ENCODE data around the gene AGAP1.

The AGAP1 gene

GRCh38 chr2:235526166-235526565, 32.3 kb downstream of the AGAP1 start:
- TF ChIP-seq, protein P1, sequence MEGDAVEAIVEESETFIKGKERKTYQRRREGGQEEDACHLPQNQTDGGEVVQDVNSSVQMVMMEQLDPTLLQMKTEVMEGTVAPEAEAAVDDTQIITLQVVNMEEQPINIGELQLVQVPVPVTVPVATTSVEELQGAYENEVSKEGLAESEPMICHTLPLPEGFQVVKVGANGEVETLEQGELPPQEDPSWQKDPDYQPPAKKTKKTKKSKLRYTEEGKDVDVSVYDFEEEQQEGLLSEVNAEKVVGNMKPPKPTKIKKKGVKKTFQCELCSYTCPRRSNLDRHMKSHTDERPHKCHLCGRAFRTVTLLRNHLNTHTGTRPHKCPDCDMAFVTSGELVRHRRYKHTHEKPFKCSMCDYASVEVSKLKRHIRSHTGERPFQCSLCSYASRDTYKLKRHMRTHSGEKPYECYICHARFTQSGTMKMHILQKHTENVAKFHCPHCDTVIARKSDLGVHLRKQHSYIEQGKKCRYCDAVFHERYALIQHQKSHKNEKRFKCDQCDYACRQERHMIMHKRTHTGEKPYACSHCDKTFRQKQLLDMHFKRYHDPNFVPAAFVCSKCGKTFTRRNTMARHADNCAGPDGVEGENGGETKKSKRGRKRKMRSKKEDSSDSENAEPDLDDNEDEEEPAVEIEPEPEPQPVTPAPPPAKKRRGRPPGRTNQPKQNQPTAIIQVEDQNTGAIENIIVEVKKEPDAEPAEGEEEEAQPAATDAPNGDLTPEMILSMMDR (IDR thresholded peaks at IDR 0.05; ENCODE audit: poor library complexity, severe bottlenecking), result no peak
- Histone ChIP-seq H3K9me3 (ENCODE audit: severe bottlenecking) (no peaks in the 10 kb centered on the region), H3K27ac (ENCODE audit: poor library complexity, severe bottlenecking) (no peak overlapping the region), H3K4me1 (ENCODE audit: insufficient read depth, poor library complexity, severe bottlenecking) (peaks cover 8% of the 10 kb centered on the region), H3K27me3 (ENCODE audit: insufficient read depth, poor library complexity, severe bottlenecking) (no peaks in the 10 kb centered on the region), H3K36me3 (ENCODE audit: low read depth) (no peaks in the 10 kb centered on the region), H3K4me3 (ENCODE audit: severe bottlenecking) (no peak overlapping the region)
- ATAC-seq (ENCODE audit: low read depth) (no peak), DNase-seq (ENCODE audit: low spot score) (no peak)

DNA sequence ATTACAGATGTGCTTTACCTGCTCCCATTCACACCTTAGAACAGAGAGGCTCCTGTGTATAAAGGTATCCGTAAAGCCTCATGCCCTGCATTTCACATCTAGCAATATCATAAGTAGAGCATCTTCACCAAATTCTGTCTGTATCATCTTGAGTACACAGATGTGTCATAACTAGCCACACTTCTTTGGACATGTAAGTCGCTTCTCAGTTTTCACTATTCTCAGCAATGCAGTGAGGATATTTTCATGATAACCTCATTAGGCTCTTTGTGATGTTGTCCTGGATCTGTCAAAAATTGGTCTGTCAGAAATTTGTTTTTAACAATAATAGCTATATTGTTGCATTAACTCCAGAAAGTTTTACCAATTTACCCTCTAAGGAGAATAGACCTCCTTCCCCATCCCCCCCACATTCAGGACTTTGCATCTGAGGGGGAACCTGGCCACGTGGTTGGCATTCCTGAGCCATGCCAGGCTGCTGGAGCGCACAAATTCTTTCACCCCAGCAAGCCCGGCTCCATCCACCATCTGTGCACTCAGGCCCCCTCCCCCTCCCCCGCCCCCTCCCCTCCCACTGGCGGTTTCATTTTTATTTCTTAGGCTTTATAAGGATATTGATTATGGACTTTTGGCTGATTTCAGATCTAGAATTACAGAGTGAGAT, 34.1 kb downstream of the AGAP1 start:
- TF ChIP-seq, protein P1 (IDR thresholded peaks at IDR 0.05; ENCODE audit: poor library complexity, severe bottlenecking), result no peak
- no peaks in the 10 kb centered on the region for H3K4me1 ChIP-seq (ENCODE audit: insufficient read depth, poor library complexity, severe bottlenecking)
- H3K27ac ChIP-seq (ENCODE audit: poor library complexity, severe bottlenecking), result no peak overlapping the region
- H3K27me3 ChIP-seq (ENCODE audit: insufficient read depth, poor library complexity, severe bottlenecking), result no peaks in the 10 kb centered on the region
- H3K9me3 ChIP-seq (ENCODE audit: severe bottlenecking), result no peaks in the 10 kb centered on the region
- ATAC-seq (ENCODE audit: low read depth) (no peak; the same call in 2 of the 3 replicates), DNase-seq (ENCODE audit: low spot score) (no peak)
- no peaks in the 10 kb centered on the region for H3K36me3 ChIP-seq (ENCODE audit: low read depth)
- no peak overlapping the region for H3K4me3 ChIP-seq (ENCODE audit: severe bottlenecking)

GRCh38 chr2:235529621-235530020, 35.8 kb downstream of the AGAP1 start:
- H3K27me3 ChIP-seq (ENCODE audit: insufficient read depth, poor library complexity, severe bottlenecking), result no peaks in the 10 kb centered on the region
- no peaks in the 10 kb centered on the region for H3K36me3 ChIP-seq (ENCODE audit: low read depth)
- H3K4me3 ChIP-seq (ENCODE audit: severe bottlenecking), result no peak overlapping the region
- H3K9me3 ChIP-seq (ENCODE audit: severe bottlenecking), result no peaks in the 10 kb centered on the region
- ATAC-seq (ENCODE audit: low read depth) (no peak), DNase-seq (ENCODE audit: low spot score) (no peak)
- H3K4me1 ChIP-seq (ENCODE audit: insufficient read depth, poor library complexity, severe bottlenecking), result no peaks in the 10 kb centered on the region
- TF ChIP-seq, protein P1 (IDR thresholded peaks at IDR 0.05; ENCODE audit: poor library complexity, severe bottlenecking), result no peak
- H3K27ac ChIP-seq (ENCODE audit: poor library complexity, severe bottlenecking), result no peak overlapping the region

GRCh38 chr2:235530735-235531134, 36.9 kb downstream of the AGAP1 start:
- H3K27me3 ChIP-seq (ENCODE audit: insufficient read depth, poor library complexity, severe bottlenecking), result no peaks in the 10 kb centered on the region
- ATAC-seq (ENCODE audit: low read depth) (no peak), DNase-seq (ENCODE audit: low spot score) (no peak)

DNA sequence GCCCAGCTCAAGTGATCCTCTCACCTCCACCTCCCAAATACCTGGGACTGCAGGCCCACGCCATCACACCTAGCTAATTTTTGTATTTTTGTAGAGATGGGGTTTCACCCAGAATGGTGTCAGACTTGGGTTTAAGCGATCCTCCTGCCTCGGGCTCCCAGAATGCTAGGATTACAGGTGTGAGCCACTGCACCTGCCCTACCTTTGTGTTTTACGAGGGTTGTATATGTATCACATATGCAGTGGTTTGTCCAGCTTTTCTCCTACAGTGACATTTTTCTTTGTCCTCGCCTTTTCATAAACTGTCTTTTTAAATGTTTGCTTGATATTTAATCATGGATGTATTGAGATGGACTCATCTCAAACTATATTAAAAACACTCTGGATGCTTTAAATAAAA, 38.5 kb downstream of the AGAP1 start:
- Histone ChIP-seq H3K36me3 (ENCODE audit: low read depth) (no peaks in the 10 kb centered on the region), H3K27ac (ENCODE audit: poor library complexity, severe bottlenecking) (no peak overlapping the region), H3K4me1 (ENCODE audit: insufficient read depth, poor library complexity, severe bottlenecking) (no peaks in the 10 kb centered on the region), H3K9me3 (ENCODE audit: severe bottlenecking) (no peaks in the 10 kb centered on the region), H3K27me3 (ENCODE audit: insufficient read depth, poor library complexity, severe bottlenecking) (no peaks in the 10 kb centered on the region), H3K4me3 (ENCODE audit: severe bottlenecking) (no peak overlapping the region)
- DNase-seq (ENCODE audit: low spot score) (no peak), ATAC-seq (ENCODE audit: low read depth) (no peak)
- TF ChIP-seq, protein P1 (IDR thresholded peaks at IDR 0.05; ENCODE audit: poor library complexity, severe bottlenecking), result no peak

More at GRCh38 chr2:235530735-235531134, 36.9 kb downstream of the AGAP1 start:
- TF ChIP-seq, protein P1 (IDR thresholded peaks at IDR 0.05; ENCODE audit: poor library complexity, severe bottlenecking), result no peak
- Histone ChIP-seq H3K4me3 (ENCODE audit: severe bottlenecking) (no peak overlapping the region), H3K27ac (ENCODE audit: poor library complexity, severe bottlenecking) (no peak overlapping the region), H3K9me3 (ENCODE audit: severe bottlenecking) (no peaks in the 10 kb centered on the region), H3K4me1 (ENCODE audit: insufficient read depth, poor library complexity, severe bottlenecking) (no peaks in the 10 kb centered on the region), H3K36me3 (ENCODE audit: low read depth) (no peaks in the 10 kb centered on the region)

Measured in RWPE2 (cell line).